SK-N-SH (cell line): Measurements from ENCODE around the gene NEUROG2. TPM values are rescaled to one million over a fixed set of nuclear protein-coding genes. Genes with fewer than 3 reads are reported as not detected.

Experiments
- CTCF ChIA-PET: fragments of 300-600, 350-600 bp; formaldehyde crosslinking; extraction: SDS; loops from one replicate; lab custom pipeline; 2021; lab: Yijun Ruan, JAX
- POLR2A ChIA-PET: fragments of 350-600 bp; sonication (Branson Sonifier 250); formaldehyde crosslinking; extraction: SDS; loops from one replicate; lab custom pipeline; 2020; ENCODE audit warnings: antibody characterized with exemption, inconsistent platforms; lab: Yijun Ruan, JAX
- DNase-seq: peaks from one replicate; pipeline ENCODE4 v3.0.0; 2012
- H2AFZ ChIP-seq: fragments of 200-600 bp; sonication (generic); 2 replicates; pipeline ENCODE4 v1.8.1; 2016; ENCODE audit warnings: antibody characterized with exemption, mild to moderate bottlenecking, low read depth
- H3F3A ChIP-seq: fragments of 200-600 bp; sonication (generic); replicated peaks from 2 replicates; pipeline ENCODE3; 2016; ENCODE audit warnings: antibody characterized with exemption, mild to moderate bottlenecking; ENCODE audit not compliant: insufficient read depth
- H3K27ac ChIP-seq, 2 experiments: fragments of 200-500 bp in 1 of 2; fragments of 200-600 bp in 1 of 2; sonication (Bioruptor generic) in 1 of 2; sonication (generic), shearing (Covaris generic) in 1 of 2; 2 replicates each; pipeline versions ENCODE4 v1.5.1 to v1.6.1; 2014 to 2016; ENCODE audit warnings: low read depth in 2 of 2, inconsistent platforms in 1 of 2, low read length in 1 of 2, mild to moderate bottlenecking in 1 of 2, mixed read lengths in 1 of 2
- H3K27me3 ChIP-seq: fragments of 200-600 bp; sonication (generic), shearing (Covaris generic); 2 replicates; pipeline ENCODE4 v1.6.1; 2016; ENCODE audit warnings: mixed run types; ENCODE audit not compliant: insufficient read depth
- H3K36me3 ChIP-seq, 2 experiments: fragments of 200-500 bp in 1 of 2; fragments of 200-600 bp in 1 of 2; sonication (Bioruptor generic) in 1 of 2; sonication (generic) in 1 of 2; replicated peaks in 1 of 2; 2 replicates each; pipeline versions ENCODE3 to v1.5.1; 2014 to 2016; ENCODE audit warnings: low read length in 1 of 2, mild to moderate bottlenecking in 1 of 2; ENCODE audit not compliant: insufficient read depth in 2 of 2, control insufficient read depth in 1 of 2
- H3K4me1 ChIP-seq, 2 experiments: fragments of 200-500 bp in 1 of 2; fragments of 200-600 bp in 1 of 2; sonication (Bioruptor generic) in 1 of 2; sonication (generic), shearing (Covaris generic) in 1 of 2; 2 replicates each; pipeline versions ENCODE4 v1.5.1 to v1.6.1; 2014 to 2016; ENCODE audit warnings: low read depth in 1 of 2, low read length in 1 of 2, mixed run types in 1 of 2; ENCODE audit not compliant: insufficient read depth in 2 of 2, control insufficient read depth in 1 of 2
- H3K4me2 ChIP-seq: fragments of 200-600 bp; sonication (generic), shearing (Covaris generic); 2 replicates; pipeline ENCODE4 v1.6.1; 2017; ENCODE audit warnings: mixed run types
- H3K4me3 ChIP-seq, 2 experiments: fragments of 200-500 bp in 1 of 2; fragments of 200-600 bp in 1 of 2; sonication (Bioruptor generic) in 1 of 2; sonication (generic), shearing (Covaris generic) in 1 of 2; 2 replicates each; pipeline versions ENCODE4 v1.5.1 to v1.8.1; 2014 to 2016; ENCODE audit warnings: low read depth in 2 of 2, inconsistent platforms in 1 of 2, low read length in 1 of 2, mild to moderate bottlenecking in 1 of 2, mixed read lengths in 1 of 2, moderate library complexity in 1 of 2
- H3K79me2 ChIP-seq: fragments of 200-600 bp; sonication (generic); 2 replicates; pipeline ENCODE4 v1.8.1; 2017; ENCODE audit warnings: mild to moderate bottlenecking; ENCODE audit not compliant: insufficient read depth
- H3K9ac ChIP-seq: fragments of 200-600 bp; sonication (generic); 2 replicates; pipeline ENCODE4 v1.6.1; 2017; ENCODE audit warnings: mixed run types
- H3K9me2 ChIP-seq: fragments of 200-600 bp; sonication (generic); 2 replicates; pipeline ENCODE4 v1.6.1; 2017; ENCODE audit warnings: mixed run types
- H3K9me3 ChIP-seq: fragments of 200-600 bp; sonication (generic); 2 replicates; pipeline ENCODE4 v1.6.1; 2017; ENCODE audit warnings: mixed run types, mild to moderate bottlenecking, moderate library complexity
- H4K20me1 ChIP-seq: fragments of 200-600 bp; sonication (generic); 2 replicates; pipeline ENCODE4 v1.6.1; 2017; ENCODE audit warnings: mild to moderate bottlenecking, mixed run types; ENCODE audit not compliant: insufficient read depth
- FOSL2 ChIP-seq: IDR thresholded peaks from 2 replicates; pipeline ENCODE4 v1.4.0; 2012; ENCODE audit warnings: low read depth, mild to moderate bottlenecking, moderate library complexity, borderline replicate concordance
- FOXM1 ChIP-seq: IDR thresholded peaks from 2 replicates; pipeline ENCODE4 v1.4.0; 2012; ENCODE audit warnings: low read depth, mild to moderate bottlenecking
- GABPA ChIP-seq: IDR thresholded peaks from 2 replicates; pipeline ENCODE4 v1.4.0; 2012; ENCODE audit warnings: low read depth, mild to moderate bottlenecking
- RCOR1 ChIP-seq: fragments of 150-350 bp; IDR thresholded peaks from 2 replicates; pipeline ENCODE4 v1.6.1; 2017; ENCODE audit warnings: antibody characterized with exemption, low read length
- RXRA ChIP-seq: IDR thresholded peaks from 2 replicates; pipeline ENCODE4 v1.4.0; 2012; ENCODE audit warnings: low read depth, mild to moderate bottlenecking, borderline replicate concordance
- SIN3A ChIP-seq: IDR thresholded peaks from 2 replicates; pipeline ENCODE4 v1.6.1; 2012; ENCODE audit warnings: low read depth, mild to moderate bottlenecking, low read length, moderate library complexity, borderline replicate concordance
- TAF1 ChIP-seq: IDR thresholded peaks from 2 replicates; pipeline ENCODE4 v1.6.1; 2012; ENCODE audit warnings: low read depth, mild to moderate bottlenecking, low read length, moderate library complexity, borderline replicate concordance
- TEAD4 ChIP-seq: IDR thresholded peaks from 2 replicates; pipeline ENCODE4 v1.4.0; 2012; ENCODE audit warnings: mild to moderate bottlenecking, borderline replicate concordance; ENCODE audit not compliant: insufficient read depth
- WGBS: methylation state at CpG from one replicate; pipeline ENCODE4 v1.1.6; 2017; ENCODE audit warnings: low lambda C conversion rate; 5-methylcytosine and 5-hydroxymethylcytosine counted together
- polyA plus RNA-seq, 3 experiments: library from polyadenylated mRNA; depleted of rRNA; stranded (reverse); fragments of >200 nt; gene quantifications; 2 replicates each; pipeline ENCODE4 v1.2.3, GENCODE V29; 2012
- TF ChIP-seq, protein P1 (sequence below): fragments of 150-350 bp; IDR thresholded peaks from 2 replicates; pipeline ENCODE4 v1.6.1; 2017; ENCODE audit warnings: antibody characterized with exemption, low read length, low read depth, borderline replicate concordance
- TF ChIP-seq, protein P2 (sequence below): fragments of 200-600 bp; sonication (generic); IDR thresholded peaks from 2 replicates; pipeline ENCODE4 v1.6.1; 2017; ENCODE audit warnings: antibody characterized with exemption, mild to moderate bottlenecking, moderate library complexity
- TF ChIP-seq, protein P3 (sequence below): IDR thresholded peaks from 2 replicates; pipeline ENCODE4 v1.4.0; 2012; ENCODE audit warnings: low read depth, borderline replicate concordance

Gene NEUROG2
- polyA plus RNA-seq, 1 of the 3 experiments (the other 2 are of a cell fraction), result not detected

DNA sequence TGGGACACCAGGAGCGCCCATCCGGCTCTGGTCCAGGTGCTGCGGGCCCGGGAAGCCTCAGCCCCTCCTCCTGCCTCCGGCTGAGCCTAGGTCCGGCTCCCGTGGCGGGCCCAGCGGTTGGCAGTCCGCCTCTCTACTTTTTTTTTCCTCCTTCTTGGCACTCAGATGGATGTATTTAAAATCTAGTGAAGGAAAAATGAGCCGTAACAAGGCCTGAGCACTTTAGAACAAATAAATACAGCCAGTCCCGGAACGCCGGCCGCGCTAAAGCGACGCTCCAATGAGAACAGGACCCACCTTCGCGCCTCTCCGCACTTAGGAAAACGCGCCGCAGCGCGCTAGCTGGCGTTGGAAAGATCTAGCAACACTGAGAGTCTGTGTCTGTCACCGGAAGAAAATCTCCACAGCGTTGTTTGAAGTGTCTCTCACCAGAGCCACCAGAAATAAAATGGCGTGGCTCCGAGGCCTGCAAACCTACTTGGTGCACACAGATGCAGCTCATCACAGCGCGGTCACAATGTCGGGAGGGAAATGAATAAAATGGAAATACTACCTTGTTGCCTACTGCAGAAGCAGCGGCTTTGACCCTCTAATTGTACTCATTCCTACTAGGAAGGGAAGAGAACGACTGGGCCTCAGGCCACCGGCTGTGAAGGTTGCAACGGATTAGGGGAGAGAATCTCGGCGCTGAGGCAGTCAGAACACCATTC, 4.7 kb downstream of the NEUROG2 start:
- no peaks in the 10 kb centered on the region for H3K36me3 ChIP-seq
- no peaks in the 10 kb centered on the region for H4K20me1 ChIP-seq
- DNase-seq, result no peak
- H3K79me2 ChIP-seq, result no peaks in the 10 kb centered on the region
- no peak overlapping the region for H2AFZ ChIP-seq
- 91% methylated on average over 35 of the region's 40 CpGs for WGBS
- H3K9me3 ChIP-seq, result no peaks in the 10 kb centered on the region
- no peak overlapping the region for H3K4me2 ChIP-seq
- no peaks in the 10 kb centered on the region for H3K9me2 ChIP-seq
- H3K27me3 ChIP-seq, result peaks cover 23% of the 10 kb centered on the region
- POLR2A ChIA-PET, result no interaction called here
- H3K27ac ChIP-seq, result no peak overlapping the region
- peaks cover 8 to 30% of the 10 kb centered on the region in 2 experiments; a peak in 3 of 4 replicates for H3K4me1 ChIP-seq
- CTCF ChIA-PET, result interaction anchor here (0.8 to 2.4 kb wide), 5 partner anchors 9 to 189 kb away, joined by 3 to 8 read pairs (median 3); no protein-coding TSS in a partner anchor
- H3F3A ChIP-seq, result no peaks in the 10 kb centered on the region
- peak overlapping the region in 1 of 2 experiments; percentile 67; a peak in 1 of 4 replicates for H3K4me3 ChIP-seq
- H3K9ac ChIP-seq, result no peak overlapping the region
- TF ChIP-seq, protein P1, sequence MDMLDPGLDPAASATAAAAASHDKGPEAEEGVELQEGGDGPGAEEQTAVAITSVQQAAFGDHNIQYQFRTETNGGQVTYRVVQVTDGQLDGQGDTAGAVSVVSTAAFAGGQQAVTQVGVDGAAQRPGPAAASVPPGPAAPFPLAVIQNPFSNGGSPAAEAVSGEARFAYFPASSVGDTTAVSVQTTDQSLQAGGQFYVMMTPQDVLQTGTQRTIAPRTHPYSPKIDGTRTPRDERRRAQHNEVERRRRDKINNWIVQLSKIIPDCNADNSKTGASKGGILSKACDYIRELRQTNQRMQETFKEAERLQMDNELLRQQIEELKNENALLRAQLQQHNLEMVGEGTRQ, result no peak
- TF ChIP-seq SIN3A (no peak), RCOR1 (no peak), TAF1 (no peak), FOXM1 (no peak), FOSL2 (no peak)

DNA sequence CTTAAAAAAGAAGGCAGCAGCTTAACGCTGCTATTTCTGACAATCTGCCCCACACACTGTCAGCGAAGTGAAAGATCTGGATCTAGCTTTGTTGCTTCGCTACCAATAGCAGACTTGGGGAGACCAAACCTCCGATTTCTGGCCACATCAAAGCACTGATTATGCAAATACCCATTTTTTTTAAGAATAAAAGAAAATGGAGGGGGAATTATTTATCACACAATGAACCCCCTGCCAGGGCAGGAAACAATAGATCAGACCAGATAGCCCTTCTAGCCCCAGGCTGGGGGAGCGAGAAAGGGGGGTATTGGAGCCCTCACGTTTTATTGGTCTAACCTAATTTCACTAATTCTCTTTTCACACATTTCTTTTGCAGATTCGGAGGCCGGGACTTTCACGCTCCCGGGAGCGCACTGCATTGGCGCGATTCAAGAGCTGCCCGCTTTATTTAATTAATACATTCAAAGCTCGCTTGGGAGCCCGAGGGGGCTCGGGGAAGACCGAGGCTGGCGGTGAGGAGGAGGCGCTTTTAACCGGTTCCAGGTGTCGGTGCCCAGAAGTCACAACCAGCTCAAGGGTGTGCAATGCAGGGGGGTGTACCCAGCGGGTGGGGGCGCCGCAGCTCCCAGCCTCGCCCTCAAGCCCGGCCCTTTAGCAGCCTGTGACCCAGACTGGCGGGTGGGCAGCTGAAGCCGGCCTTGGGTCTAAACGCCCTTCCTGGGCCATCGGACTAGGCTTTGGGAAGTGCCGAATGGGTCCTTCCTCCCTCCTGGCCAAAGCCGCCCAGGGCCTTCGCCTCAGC, 5.5 kb downstream of the NEUROG2 start:
- no peaks in the 10 kb centered on the region for H3K9me3 ChIP-seq
- H3K27ac ChIP-seq, result no peak overlapping the region
- peaks cover 8 to 27% of the 10 kb centered on the region in 2 experiments; a peak in 3 of 4 replicates for H3K4me1 ChIP-seq
- peak overlapping the region; percentile 46 to 67 for H3K4me3 ChIP-seq
- peak overlapping the region; percentile 81; the same call in 1 of the 2 replicates for H2AFZ ChIP-seq
- H3K4me2 ChIP-seq, result peak overlapping the region; percentile 92
- TF ChIP-seq GABPA (no peak), FOXM1 (no peak), TEAD4 (no peak), RXRA (no peak)
- TF ChIP-seq, protein P2, sequence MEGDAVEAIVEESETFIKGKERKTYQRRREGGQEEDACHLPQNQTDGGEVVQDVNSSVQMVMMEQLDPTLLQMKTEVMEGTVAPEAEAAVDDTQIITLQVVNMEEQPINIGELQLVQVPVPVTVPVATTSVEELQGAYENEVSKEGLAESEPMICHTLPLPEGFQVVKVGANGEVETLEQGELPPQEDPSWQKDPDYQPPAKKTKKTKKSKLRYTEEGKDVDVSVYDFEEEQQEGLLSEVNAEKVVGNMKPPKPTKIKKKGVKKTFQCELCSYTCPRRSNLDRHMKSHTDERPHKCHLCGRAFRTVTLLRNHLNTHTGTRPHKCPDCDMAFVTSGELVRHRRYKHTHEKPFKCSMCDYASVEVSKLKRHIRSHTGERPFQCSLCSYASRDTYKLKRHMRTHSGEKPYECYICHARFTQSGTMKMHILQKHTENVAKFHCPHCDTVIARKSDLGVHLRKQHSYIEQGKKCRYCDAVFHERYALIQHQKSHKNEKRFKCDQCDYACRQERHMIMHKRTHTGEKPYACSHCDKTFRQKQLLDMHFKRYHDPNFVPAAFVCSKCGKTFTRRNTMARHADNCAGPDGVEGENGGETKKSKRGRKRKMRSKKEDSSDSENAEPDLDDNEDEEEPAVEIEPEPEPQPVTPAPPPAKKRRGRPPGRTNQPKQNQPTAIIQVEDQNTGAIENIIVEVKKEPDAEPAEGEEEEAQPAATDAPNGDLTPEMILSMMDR, result no peak
- TF ChIP-seq, protein P3, sequence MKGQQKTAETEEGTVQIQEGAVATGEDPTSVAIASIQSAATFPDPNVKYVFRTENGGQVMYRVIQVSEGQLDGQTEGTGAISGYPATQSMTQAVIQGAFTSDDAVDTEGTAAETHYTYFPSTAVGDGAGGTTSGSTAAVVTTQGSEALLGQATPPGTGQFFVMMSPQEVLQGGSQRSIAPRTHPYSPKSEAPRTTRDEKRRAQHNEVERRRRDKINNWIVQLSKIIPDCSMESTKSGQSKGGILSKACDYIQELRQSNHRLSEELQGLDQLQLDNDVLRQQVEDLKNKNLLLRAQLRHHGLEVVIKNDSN, result no peak
- no peaks in the 10 kb centered on the region for H3F3A ChIP-seq
- POLR2A ChIA-PET, result no interaction called here
- no peak overlapping the region; the same call in 1 of the 2 replicates for H3K9ac ChIP-seq
- 5% methylated on average over 21 of the region's 34 CpGs for WGBS
- H3K36me3 ChIP-seq, result no peaks in the 10 kb centered on the region
- H3K79me2 ChIP-seq, result no peaks in the 10 kb centered on the region
- peak; percentile 73 for DNase-seq
- CTCF ChIA-PET, result interaction anchor here (1.0 to 2.4 kb wide), 6 partner anchors 10 to 190 kb away, joined by 3 to 8 read pairs (median 4); no protein-coding TSS in a partner anchor
- H3K9me2 ChIP-seq, result no peaks in the 10 kb centered on the region
- no peaks in the 10 kb centered on the region for H4K20me1 ChIP-seq
- peaks cover 21% of the 10 kb centered on the region for H3K27me3 ChIP-seq
